GM10847 (cell line): ENCODE results near the gene OMA1.

Experiments
- POLR2A ChIP-seq: IDR thresholded peaks from 2 replicates; pipeline ENCODE4 v1.6.1; 2011; ENCODE audit not compliant: insufficient read length; ENCODE audit errors: extremely low read depth

OMA1 gene

DNA sequence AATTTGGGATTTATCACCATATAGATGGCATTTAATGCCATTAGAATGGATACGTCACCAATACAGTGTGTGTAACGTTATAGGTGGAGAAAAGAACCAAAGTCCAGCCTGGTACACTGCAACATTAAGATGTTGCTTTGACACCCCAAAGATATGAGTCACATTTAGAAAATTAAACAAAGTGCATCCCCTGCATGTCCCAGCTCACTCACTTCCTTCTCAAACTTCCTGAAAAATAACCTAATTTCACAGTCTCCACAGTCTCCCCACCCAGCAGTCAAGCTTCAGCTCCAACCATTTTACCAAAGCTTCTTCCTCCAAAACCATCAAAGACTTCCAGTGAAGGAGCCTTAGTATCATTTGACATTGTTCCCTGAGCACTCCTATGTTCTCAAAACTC is 111.9 kb downstream of the OMA1 start:
- no peak for TF ChIP-seq POLR2A

DNA sequence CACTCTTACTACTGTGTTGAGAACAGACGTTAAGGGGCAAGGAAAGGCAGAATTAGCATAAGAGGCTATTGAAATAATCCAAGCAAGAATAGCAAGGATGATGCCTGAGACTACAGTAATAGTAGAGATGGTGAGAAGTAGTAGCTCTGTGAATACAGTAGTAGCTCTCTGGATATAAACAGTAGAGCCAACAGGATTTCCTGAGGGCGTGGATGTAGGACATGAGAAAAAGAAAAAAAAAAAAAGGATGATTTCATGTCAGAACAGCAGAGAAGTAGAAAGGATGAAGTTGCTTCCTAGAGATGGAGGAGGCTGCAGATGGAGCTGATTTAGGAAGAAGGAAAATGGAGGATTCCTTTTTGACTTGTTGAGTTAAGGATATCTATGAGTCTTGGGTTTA is 112.3 kb downstream of the OMA1 start:
- no peak for TF ChIP-seq POLR2A

DNA sequence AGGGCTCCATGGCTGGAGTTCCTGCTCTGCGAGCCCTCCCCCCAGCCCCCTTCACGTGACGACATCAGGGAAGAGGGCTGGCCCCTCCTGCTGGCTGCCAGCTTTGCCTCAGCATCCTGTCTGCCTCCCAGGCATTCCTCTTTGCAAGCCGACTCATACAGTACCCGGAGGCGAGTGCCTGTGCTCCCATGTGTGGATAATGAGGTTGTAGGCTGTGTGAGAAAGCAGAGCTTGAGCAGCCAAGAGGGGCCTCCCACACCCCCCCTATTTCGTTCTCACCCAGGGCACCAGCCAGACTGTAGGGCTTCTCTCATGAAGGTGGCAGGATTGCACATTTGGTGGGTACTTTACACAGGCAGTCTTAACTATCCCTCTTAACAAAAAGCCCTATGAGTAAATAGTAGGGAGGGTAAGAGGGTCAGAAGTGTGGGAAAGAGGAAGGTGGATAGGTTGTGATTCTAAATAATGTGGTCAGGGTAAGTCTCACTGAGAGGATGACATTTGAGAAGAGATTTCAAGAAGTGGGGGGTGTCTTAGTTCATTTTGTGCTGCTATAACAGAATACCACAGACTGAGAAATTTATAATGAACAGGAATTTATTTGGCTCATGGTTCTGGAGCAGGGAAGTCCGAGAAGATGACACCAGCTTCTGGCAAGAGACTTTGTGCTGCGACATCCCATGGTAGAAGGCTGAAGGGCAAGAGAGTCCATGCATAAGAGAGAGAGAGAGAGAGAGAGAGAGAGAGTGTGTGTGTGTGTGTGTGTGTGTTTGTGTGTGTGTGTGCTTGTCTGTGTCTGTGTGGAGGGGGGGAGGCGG is 113.5 kb downstream of the OMA1 start:
- TF ChIP-seq POLR2A: no peak

DNA sequence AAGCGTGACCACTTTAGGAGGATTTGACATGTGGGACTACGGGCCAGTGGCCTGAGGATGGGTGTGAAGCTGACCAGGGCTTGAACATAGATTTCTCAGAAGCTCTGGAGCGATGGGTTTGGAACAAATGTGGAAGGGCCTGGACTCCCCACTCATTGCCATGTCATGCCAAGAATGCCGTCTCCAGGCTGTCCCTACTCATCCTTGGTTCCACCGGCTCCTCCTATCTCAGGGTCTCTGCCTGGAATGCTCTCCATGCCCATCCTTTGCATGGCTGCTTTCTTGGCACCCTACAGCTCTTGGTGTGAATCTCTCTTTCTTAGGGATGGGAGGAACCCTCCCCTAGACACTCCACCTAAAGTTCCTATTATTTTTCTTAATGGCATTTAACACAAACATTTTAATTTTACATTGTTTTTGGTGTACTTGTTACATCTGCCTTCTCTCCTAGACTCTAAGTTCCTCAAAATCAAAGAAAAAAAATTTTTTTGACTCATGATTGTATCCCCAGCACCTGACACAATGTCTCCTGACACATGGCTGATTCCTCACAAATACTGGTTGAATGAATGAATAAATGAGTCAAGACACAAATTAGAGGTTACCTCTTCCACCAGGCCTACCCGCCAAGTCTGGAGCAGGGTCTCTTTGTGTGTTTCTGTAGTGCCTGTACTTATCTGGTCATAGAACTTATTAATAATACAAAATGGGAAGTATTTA is 114.5 kb downstream of the OMA1 start:
- TF ChIP-seq POLR2A: no peak
